GM15510 (cell line): Measurements from ENCODE around the gene CDKN1B.
A peak's percentile ranks its signal among the peaks of the same experiment; 100 is the strongest.

Experiments used
- POLR2A ChIP-seq: IDR thresholded peaks from 3 replicates; pipeline ENCODE4 v1.6.1; 2011; ENCODE audit warnings: borderline replicate concordance; ENCODE audit not compliant: insufficient read length; ENCODE audit errors: extremely low read depth

Gene CDKN1B

DNA sequence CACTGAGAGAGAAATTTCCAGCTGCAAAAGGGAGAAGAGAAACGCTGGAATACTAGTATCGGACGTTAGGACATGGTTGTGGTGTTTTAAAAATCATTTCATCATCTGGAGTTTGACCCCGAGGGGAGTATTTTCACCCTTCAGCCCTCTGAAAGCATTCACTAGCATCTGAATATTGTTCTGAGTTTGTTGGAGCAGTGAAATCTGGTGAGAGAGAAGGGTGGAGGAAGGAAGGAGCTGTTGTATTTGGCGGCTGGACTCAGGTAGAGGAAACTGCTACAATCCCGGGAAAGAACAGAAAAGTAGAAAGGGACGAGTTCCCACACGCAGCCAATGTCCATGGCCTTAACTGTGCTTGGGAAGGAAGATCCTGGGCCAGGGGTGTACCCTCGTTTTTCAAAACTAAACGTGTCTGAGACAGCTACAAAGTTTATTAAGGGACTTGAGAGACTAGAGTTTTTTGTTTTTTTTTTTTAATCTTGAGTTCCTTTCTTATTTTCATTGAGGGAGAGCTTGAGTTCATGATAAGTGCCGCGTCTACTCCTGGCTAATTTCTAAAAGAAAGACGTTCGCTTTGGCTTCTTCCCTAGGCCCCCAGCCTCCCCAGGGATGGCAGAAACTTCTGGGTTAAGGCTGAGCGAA, 896 bp upstream of the CDKN1B start:
- TF ChIP-seq POLR2A = no peak

DNA sequence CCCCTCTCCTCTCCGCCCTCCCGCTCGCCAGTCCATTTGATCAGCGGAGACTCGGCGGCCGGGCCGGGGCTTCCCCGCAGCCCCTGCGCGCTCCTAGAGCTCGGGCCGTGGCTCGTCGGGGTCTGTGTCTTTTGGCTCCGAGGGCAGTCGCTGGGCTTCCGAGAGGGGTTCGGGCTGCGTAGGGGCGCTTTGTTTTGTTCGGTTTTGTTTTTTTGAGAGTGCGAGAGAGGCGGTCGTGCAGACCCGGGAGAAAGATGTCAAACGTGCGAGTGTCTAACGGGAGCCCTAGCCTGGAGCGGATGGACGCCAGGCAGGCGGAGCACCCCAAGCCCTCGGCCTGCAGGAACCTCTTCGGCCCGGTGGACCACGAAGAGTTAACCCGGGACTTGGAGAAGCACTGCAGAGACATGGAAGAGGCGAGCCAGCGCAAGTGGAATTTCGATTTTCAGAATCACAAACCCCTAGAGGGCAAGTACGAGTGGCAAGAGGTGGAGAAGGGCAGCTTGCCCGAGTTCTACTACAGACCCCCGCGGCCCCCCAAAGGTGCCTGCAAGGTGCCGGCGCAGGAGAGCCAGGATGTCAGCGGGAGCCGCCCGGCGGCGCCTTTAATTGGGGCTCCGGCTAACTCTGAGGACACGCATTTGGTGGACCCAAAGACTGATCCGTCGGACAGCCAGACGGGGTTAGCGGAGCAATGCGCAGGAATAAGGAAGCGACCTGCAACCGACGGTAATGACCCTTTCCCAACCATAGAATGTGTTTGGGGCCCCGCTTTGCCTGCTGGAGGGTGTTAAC, 615 bp downstream of the CDKN1B start:
- peak; percentile 7 for TF ChIP-seq POLR2A

- peak; percentile 0 for TF ChIP-seq POLR2A
Observed at GRCh38 chr12:12718381-12718759, 1.2 kb downstream of the CDKN1B start.

GRCh38 chr12:12718853-12719252, 1.7 kb downstream of the CDKN1B start:
- no peak for TF ChIP-seq POLR2A

- no peak for TF ChIP-seq POLR2A
Observed at GRCh38 chr12:12719496-12719895, 2.3 kb downstream of the CDKN1B start.

- no peak for TF ChIP-seq POLR2A
Observed at GRCh38 chr12:12720052-12720451, 2.9 kb downstream of the CDKN1B start.

GRCh38 chr12:12720672-12721161, 3.5 kb downstream of the CDKN1B start:
- no peak for TF ChIP-seq POLR2A

DNA sequence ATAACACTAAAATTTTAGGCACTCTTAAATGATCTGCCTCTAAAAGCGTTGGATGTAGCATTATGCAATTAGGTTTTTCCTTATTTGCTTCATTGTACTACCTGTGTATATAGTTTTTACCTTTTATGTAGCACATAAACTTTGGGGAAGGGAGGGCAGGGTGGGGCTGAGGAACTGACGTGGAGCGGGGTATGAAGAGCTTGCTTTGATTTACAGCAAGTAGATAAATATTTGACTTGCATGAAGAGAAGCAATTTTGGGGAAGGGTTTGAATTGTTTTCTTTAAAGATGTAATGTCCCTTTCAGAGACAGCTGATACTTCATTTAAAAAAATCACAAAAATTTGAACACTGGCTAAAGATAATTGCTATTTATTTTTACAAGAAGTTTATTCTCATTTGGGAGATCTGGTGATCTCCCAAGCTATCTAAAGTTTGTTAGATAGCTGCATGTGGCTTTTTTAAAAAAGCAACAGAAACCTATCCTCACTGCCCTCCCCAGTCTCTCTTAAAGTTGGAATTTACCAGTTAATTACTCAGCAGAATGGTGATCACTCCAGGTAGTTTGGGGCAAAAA, 4.1 kb downstream of the CDKN1B start:
- TF ChIP-seq POLR2A = no peak

DNA sequence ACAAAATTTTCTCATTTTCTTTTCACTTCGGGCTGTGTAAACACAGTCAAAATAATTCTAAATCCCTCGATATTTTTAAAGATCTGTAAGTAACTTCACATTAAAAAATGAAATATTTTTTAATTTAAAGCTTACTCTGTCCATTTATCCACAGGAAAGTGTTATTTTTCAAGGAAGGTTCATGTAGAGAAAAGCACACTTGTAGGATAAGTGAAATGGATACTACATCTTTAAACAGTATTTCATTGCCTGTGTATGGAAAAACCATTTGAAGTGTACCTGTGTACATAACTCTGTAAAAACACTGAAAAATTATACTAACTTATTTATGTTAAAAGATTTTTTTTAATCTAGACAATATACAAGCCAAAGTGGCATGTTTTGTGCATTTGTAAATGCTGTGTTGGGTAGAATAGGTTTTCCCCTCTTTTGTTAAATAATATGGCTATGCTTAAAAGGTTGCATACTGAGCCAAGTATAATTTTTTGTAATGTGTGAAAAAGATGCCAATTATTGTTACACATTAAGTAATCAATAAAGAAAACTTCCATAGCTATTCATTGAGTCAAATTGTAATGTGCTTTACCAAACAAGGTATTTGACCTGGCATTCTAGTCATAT, 4.8 kb downstream of the CDKN1B start:
- no peak for TF ChIP-seq POLR2A

GRCh38 chr12:12722435-12723148, 5.4 kb downstream of the CDKN1B start:
- no peak for TF ChIP-seq POLR2A

GRCh38 chr12:12723149-12723680, 6.0 kb downstream of the CDKN1B start:
- TF ChIP-seq POLR2A = no peak

- TF ChIP-seq POLR2A = peak; percentile 27
Observed at GRCh38 chr12:12723681-12724420, 6.7 kb downstream of the CDKN1B start.

DNA sequence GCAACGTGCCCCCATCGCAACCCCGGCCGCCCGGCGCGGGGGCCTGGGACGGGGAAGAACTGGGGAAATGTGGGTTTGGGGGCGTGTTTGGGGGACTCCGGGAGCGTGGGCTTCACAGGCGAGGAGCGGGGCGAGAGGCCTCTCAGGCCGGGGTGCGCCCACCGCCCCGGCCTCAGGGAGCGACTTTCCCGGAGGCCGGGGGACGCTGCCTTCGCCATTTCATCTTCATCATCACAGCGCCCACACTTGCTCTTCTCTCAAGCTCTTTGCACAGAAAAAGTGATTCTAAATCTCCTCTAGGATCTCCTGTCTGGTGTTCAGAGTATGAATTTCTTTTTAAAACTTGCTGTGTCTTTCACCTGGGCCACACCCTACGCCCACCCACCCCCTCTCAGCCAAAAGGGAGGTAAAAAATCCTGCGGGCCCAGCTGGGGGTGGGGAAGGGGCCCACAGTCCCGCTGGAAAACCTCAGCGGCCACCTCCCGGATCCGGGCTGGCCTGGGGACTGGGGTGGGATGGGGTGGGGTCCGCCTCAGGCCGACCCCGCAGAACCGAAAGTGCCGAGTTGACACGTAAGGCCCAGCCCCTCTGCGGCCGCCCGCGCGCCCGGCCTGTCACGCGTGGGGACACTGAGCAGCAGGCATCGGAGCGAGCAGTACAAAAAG, 7.4 kb downstream of the CDKN1B start:
- TF ChIP-seq POLR2A = no peak
